H1 (cell line): ENCODE results near the gene SIM2. TPM values are rescaled to one million over a fixed set of nuclear protein-coding genes. Genes with fewer than 3 reads are reported as not detected.

Experiments used
- CTCF ChIA-PET: fragments of 300-600 bp; sonication (Branson Sonifier 250); formaldehyde crosslinking; loops from one replicate; lab custom pipeline; 2021; ENCODE audit not compliant: partially characterized antibody; lab: Charles Lee
- POLR2A ChIA-PET: fragments of 300-600 bp; sonication (Branson Sonifier 250); formaldehyde crosslinking; loops from one replicate; lab custom pipeline; 2021; ENCODE audit warnings: inconsistent platforms; ENCODE audit not compliant: partially characterized antibody; lab: Charles Lee
- DNase-seq, 2 experiments: peaks; one replicate each; pipeline versions ENCODE4 v3.0.0 to v3.0.0-alpha.2; 2010 to 2022; ENCODE audit warnings: low spot score in 2 of 2, low read depth in 1 of 2, mixed read lengths in 1 of 2
- FAIRE-seq: peaks from 2 replicates; lab custom pipeline; 2011; peaks lifted over from hg19 to GRCh38; lab: Jason Lieb, UNC
- H2AFZ ChIP-seq: 2 replicates; pipeline ENCODE4 v1.8.1; 2012; ENCODE audit warnings: low read length, inconsistent platforms
- H2AK5ac ChIP-seq: 2 replicates; pipeline ENCODE4 v1.6.1; 2013; ENCODE audit warnings: low read depth, low read length
- H2BK120ac ChIP-seq: replicated peaks from 2 replicates; pipeline ENCODE3; 2013; ENCODE audit warnings: low read depth, low read length, inconsistent platforms
- H2BK12ac ChIP-seq: 2 replicates; pipeline ENCODE4 v1.6.1; 2013; ENCODE audit warnings: low read depth, low read length
- H2BK15ac ChIP-seq: 2 replicates; pipeline ENCODE4 v1.6.1; 2013; ENCODE audit warnings: low read length
- H2BK20ac ChIP-seq: 2 replicates; pipeline ENCODE4 v1.6.1; 2013; ENCODE audit warnings: low read length
- H2BK5ac ChIP-seq: 2 replicates; pipeline ENCODE4 v1.6.1; 2013; ENCODE audit warnings: low read depth, low read length
- H3K14ac ChIP-seq: 2 replicates; pipeline ENCODE4 v1.6.1; 2013; ENCODE audit warnings: inconsistent platforms; ENCODE audit not compliant: insufficient read length
- H3K18ac ChIP-seq: 2 replicates; pipeline ENCODE4 v1.6.1; 2013; ENCODE audit warnings: low read length; ENCODE audit errors: extremely low read depth
- H3K23ac ChIP-seq: 2 replicates; pipeline ENCODE4 v1.6.1; 2013; ENCODE audit warnings: inconsistent platforms; ENCODE audit not compliant: insufficient read length
- H3K23me2 ChIP-seq: 2 replicates; pipeline ENCODE4 v1.6.1; 2013; ENCODE audit warnings: low read depth, low read length
- H3K27ac ChIP-seq: 2 replicates; pipeline ENCODE4 v1.6.1; 2011; ENCODE audit warnings: low read depth, low read length, inconsistent platforms
- H3K27me3 ChIP-seq, 4 experiments: replicated peaks in 1 of 4; 1 replicate in 1 of 4; 2 replicates in 3 of 4; pipeline versions ENCODE4 v1.6.1 to v1.8.1; 2011 to 2013; ENCODE audit warnings: low read length in 3 of 4, mild to moderate bottlenecking in 3 of 4, inconsistent platforms in 2 of 4, mixed read lengths in 2 of 4, moderate library complexity in 1 of 4; ENCODE audit not compliant: control insufficient read depth in 3 of 4, insufficient read depth in 3 of 4; ENCODE audit errors: extremely low read depth in 1 of 4
- H3K36me3 ChIP-seq, 4 experiments: 2 replicates each; pipeline versions ENCODE4 v1.6.1 to v1.8.1; 2011 to 2013; ENCODE audit warnings: mild to moderate bottlenecking in 4 of 4, low read length in 3 of 4, moderate library complexity in 2 of 4, control low read depth in 1 of 4, inconsistent platforms in 1 of 4; ENCODE audit not compliant: insufficient read depth in 4 of 4, control insufficient read depth in 2 of 4
- H3K4ac ChIP-seq: replicated peaks from 2 replicates; pipeline ENCODE3; 2013; ENCODE audit warnings: low read length, low read depth, mixed read lengths, inconsistent platforms; ENCODE audit not compliant: insufficient read length
- H3K4me1 ChIP-seq, 4 experiments: replicated peaks in 1 of 4; 1 replicate in 1 of 4; 2 replicates in 3 of 4; pipeline versions ENCODE4 v1.6.1 to v1.8.1; 2011 to 2013; ENCODE audit warnings: low read length in 3 of 4, inconsistent platforms in 2 of 4, mixed read lengths in 1 of 4; ENCODE audit not compliant: insufficient read depth in 4 of 4, control insufficient read depth in 3 of 4
- H3K4me2 ChIP-seq, 2 experiments: 2 replicates each; pipeline versions ENCODE4 v1.6.1 to v1.8.1; 2011 to 2013; ENCODE audit warnings: low read depth in 2 of 2, low read length in 2 of 2, control low read depth in 1 of 2, inconsistent platforms in 1 of 2, mild to moderate bottlenecking in 1 of 2; ENCODE audit not compliant: insufficient read depth in 1 of 2
- H3K4me3 ChIP-seq, 4 experiments: fragments of 200-600, 300-600 bp in 1 of 4; sonication (generic), shearing (Covaris generic), sonication (Bioruptor Twin) in 1 of 4; 2 replicates each; pipeline versions ENCODE4 v1.5.1 to v1.8.1; 2011 to 2016; ENCODE audit warnings: low read length in 4 of 4, low read depth in 3 of 4, control low read depth in 2 of 4, inconsistent platforms in 2 of 4, mild to moderate bottlenecking in 2 of 4, mixed read lengths in 1 of 4, moderate library complexity in 1 of 4; ENCODE audit not compliant: insufficient read depth in 2 of 4; ENCODE audit errors: extremely low read depth in 1 of 4
- H3K56ac ChIP-seq: replicated peaks from 2 replicates; pipeline ENCODE3; 2013; ENCODE audit warnings: low read depth, mild to moderate bottlenecking, mixed read lengths, low read length, inconsistent platforms; ENCODE audit not compliant: insufficient read length
- H3K79me1 ChIP-seq: 2 replicates; pipeline ENCODE4 v1.6.1; 2013; ENCODE audit warnings: low read depth, low read length, control low read depth
- H3K79me2 ChIP-seq, 2 experiments: 2 replicates each; pipeline versions ENCODE4 v1.6.1 to v1.8.1; 2012 to 2013; ENCODE audit warnings: low read length in 2 of 2, mild to moderate bottlenecking in 2 of 2, inconsistent platforms in 1 of 2; ENCODE audit not compliant: insufficient read depth in 2 of 2, control insufficient read depth in 1 of 2
- H3K9ac ChIP-seq, 4 experiments: replicated peaks in 1 of 4; 1 replicate in 1 of 4; 2 replicates in 3 of 4; pipeline versions ENCODE4 v1.6.1 to v1.8.1; 2011 to 2013; ENCODE audit warnings: low read depth in 3 of 4, low read length in 3 of 4, control low read depth in 2 of 4, mild to moderate bottlenecking in 2 of 4, moderate library complexity in 2 of 4, inconsistent platforms in 1 of 4; ENCODE audit errors: extremely low read depth in 1 of 4
- H3K9me3 ChIP-seq, 2 experiments: 2 replicates each; pipeline versions ENCODE4 v1.6.1 to v1.8.1; 2012 to 2013; ENCODE audit warnings: mild to moderate bottlenecking in 2 of 2, moderate library complexity in 2 of 2, control low read depth in 1 of 2, inconsistent platforms in 1 of 2, low read depth in 1 of 2, low read length in 1 of 2, mixed read lengths in 1 of 2; ENCODE audit not compliant: insufficient read depth in 2 of 2
- H4K20me1 ChIP-seq, 2 experiments: replicated peaks in 1 of 2; 2 replicates each; pipeline versions ENCODE3 to v1.8.1; 2011 to 2013; ENCODE audit warnings: inconsistent platforms in 2 of 2, low read length in 2 of 2, mild to moderate bottlenecking in 1 of 2; ENCODE audit not compliant: insufficient read depth in 2 of 2, control insufficient read depth in 1 of 2
- H4K5ac ChIP-seq: 2 replicates; pipeline ENCODE4 v1.6.1; 2013; ENCODE audit warnings: low read length, low read depth, mixed read lengths, inconsistent platforms; ENCODE audit not compliant: insufficient read length
- H4K8ac ChIP-seq: 2 replicates; pipeline ENCODE4 v1.8.0; 2013; ENCODE audit warnings: mild to moderate bottlenecking, moderate library complexity, low read length, inconsistent platforms; ENCODE audit not compliant: insufficient read depth; ENCODE audit errors: extremely low read depth
- H4K91ac ChIP-seq: replicated peaks from 2 replicates; pipeline ENCODE3; 2013; ENCODE audit warnings: low read length, mixed read lengths, inconsistent platforms; ENCODE audit not compliant: insufficient read length
- ASH2L ChIP-seq: fragments of 200-600, 300-600 bp; sonication (generic); IDR thresholded peaks from one replicate; pipeline ENCODE4 v1.7.1; 2017; ENCODE audit warnings: low read length
- BCL11A ChIP-seq, 2 experiments: IDR thresholded peaks; one replicate each; pipeline ENCODE4 v1.6.1; 2011; ENCODE audit warnings: low read depth in 2 of 2, low read length in 2 of 2, mild to moderate bottlenecking in 2 of 2
- CREB1 ChIP-seq: IDR thresholded peaks from 2 replicates; pipeline ENCODE4 v1.6.1; 2012; ENCODE audit warnings: inconsistent platforms
- E2F6 ChIP-seq: IDR thresholded peaks from 2 replicates; pipeline ENCODE4 v1.6.1; 2012; ENCODE audit warnings: inconsistent platforms
- GTF2F1 ChIP-seq: IDR thresholded peaks from 2 replicates; pipeline ENCODE4 v1.6.1; 2012; ENCODE audit warnings: low read depth, low read length, improper control_type of control experiment, borderline replicate concordance
- MAX ChIP-seq: IDR thresholded peaks from 2 replicates; pipeline ENCODE4 v1.6.1; 2012; ENCODE audit warnings: inconsistent platforms
- RAD21 ChIP-seq, 2 experiments: IDR thresholded peaks in 1 of 2; conservative IDR thresholded peaks in 1 of 2; 2 replicates each; pipeline ENCODE4 v1.6.1; 2011; ENCODE audit warnings: low read depth in 2 of 2, low read length in 2 of 2, improper control_type of control experiment in 1 of 2, inconsistent platforms in 1 of 2, mild to moderate bottlenecking in 1 of 2, moderate library complexity in 1 of 2
- SIX5 ChIP-seq: IDR thresholded peaks from 2 replicates; pipeline ENCODE4 v1.6.1; 2011; ENCODE audit warnings: mild to moderate bottlenecking, low read depth, low read length
- WGBS, 2 experiments: shearing (Covaris generic) in 1 of 2; methylation state at CpG; one replicate each; pipeline versions ENCODE4 v1.1.6 to v1.1.7; 2013 to 2015; ENCODE audit warnings: low lambda C conversion rate in 2 of 2, mixed read lengths in 2 of 2, inconsistent platforms in 1 of 2, low coverage in 1 of 2, missing lambda C conversion rate in 1 of 2; ENCODE audit not compliant: insufficient replicate concordance in 2 of 2, insufficient coverage in 1 of 2, insufficient read length in 1 of 2; ENCODE audit errors: extremely low coverage in 1 of 2, missing lambda C conversion rate in 1 of 2; 5-methylcytosine and 5-hydroxymethylcytosine counted together
- polyA plus RNA-seq, 7 experiments: library from polyadenylated mRNA; depleted of rRNA in 3 of 7; stranded (reverse) in 5 of 7; unstranded in 2 of 7; fragments of >200 nt in 5 of 7; fragments of 200-250 nt in 2 of 7; gene quantifications; 1 replicate in 5 of 7; 2 replicates in 1 of 7; 4 replicates in 1 of 7; pipeline versions ENCODE4 v1.2.1 to v1.2.3, GENCODE V29; 2011 to 2013; ENCODE audit warnings: missing spikeins in 2 of 7, mixed read lengths in 2 of 7
- total RNA-seq: library from RNA; stranded (reverse); fragmentation: NEBNext Ultra II Directional; extraction: Animal tissue kit (Norgen Biotek cat#: 25700); gene quantifications from 2 replicates; pipeline ENCODE4 v1.2.1, GENCODE V29; 2021

The SIM2 gene
- total and polyA plus RNA-seq, 2 of the 8 experiments (the other 6 are each of a cell fraction or from before 2014, with no cell fraction given): 0.05 to 0.26 TPM

GRCh38 chr21:36729310-36729970 lies 30.5 kb downstream of the SIM2 start:
- Histone ChIP-seq H2AFZ (no peak overlapping the region), H3K9me3 (no peaks in the 10 kb centered on the region), H3K79me2 (no peaks in the 10 kb centered on the region), H3K4ac (no peak overlapping the region), H2AK5ac (no peak overlapping the region), H3K9ac (no peak overlapping the region), H2BK120ac (no peak overlapping the region), H3K27ac (no peak overlapping the region), H3K4me3 (no peak overlapping the region), H3K79me1 (no peaks in the 10 kb centered on the region), H4K5ac (no peak overlapping the region), H4K8ac (no peak overlapping the region), H2BK12ac (no peak overlapping the region), H2BK20ac (no peak overlapping the region), H3K23me2 (no peaks in the 10 kb centered on the region), H4K91ac (no peak overlapping the region), H2BK5ac (no peak overlapping the region), H3K27me3 (no peaks in the 10 kb centered on the region), H4K20me1 (no peaks in the 10 kb centered on the region), H2BK15ac (no peak overlapping the region), H3K14ac (no peak overlapping the region), H3K4me2 (no peak overlapping the region), H3K36me3 (no peaks in the 10 kb centered on the region), H3K56ac (no peak overlapping the region), H3K18ac (no peak overlapping the region), H3K23ac (no peak overlapping the region), H3K4me1 (no peaks in the 10 kb centered on the region)
- no peak for FAIRE-seq
- ChIA-PET CTCF (interaction anchor here (1.9 to 4.3 kb wide), 3 partner anchors 9 to 188 kb away, joined by 6 to 13 read pairs (median 8); no protein-coding TSS in a partner anchor), POLR2A (interaction anchor here (1.9 to 2.1 kb wide), 2 partner anchors 19 to 21 kb away, joined by 5 read pairs; no protein-coding TSS in a partner anchor)
- WGBS, 2 experiments: 86% methylated on average over 18 of the region's 18 CpGs; no CpG with 5 or more reads in 1 of the 2 experiments
- TF ChIP-seq ASH2L (no peak), MAX (no peak), E2F6 (no peak), CREB1 (no peak), GTF2F1 (no peak), RAD21 (IDR thresholded peaks at IDR 0.05 in 1 of 2, conservative IDR thresholded peaks at IDR 0.05 in 1 of 2; ENCODE audit: low read depth in 2 of 2, low read length in 2 of 2) (no peak), SIX5 (no peak), BCL11A (IDR thresholded peaks at IDR 0.05; ENCODE audit: low read depth in 2 of 2, low read length in 2 of 2) (no peak)
- DNase-seq: no peak
